Skeletal muscle satellite cell (primary cell): ENCODE data around the gene KRT38.

Source experiments
- H3K27me3 ChIP-seq: 2 replicates; pipeline ENCODE4 v1.7.0; 2013; ENCODE audit warnings: low read length; ENCODE audit not compliant: control insufficient read depth, insufficient read depth
- H3K36me3 ChIP-seq: 2 replicates; pipeline ENCODE4 v1.7.0; 2013; ENCODE audit warnings: mild to moderate bottlenecking, control low read depth, low read length; ENCODE audit not compliant: insufficient read depth
- H3K4me1 ChIP-seq: 2 replicates; pipeline ENCODE4 v1.7.0; 2013; ENCODE audit warnings: low read length; ENCODE audit not compliant: control insufficient read depth, insufficient read depth
- H3K4me2 ChIP-seq: 2 replicates; pipeline ENCODE4 v1.7.0; 2013; ENCODE audit warnings: mild to moderate bottlenecking, low read length
- H3K4me3 ChIP-seq: 2 replicates; pipeline ENCODE4 v1.7.0; 2013; ENCODE audit warnings: low read length
- H3K9ac ChIP-seq: 2 replicates; pipeline ENCODE4 v1.7.0; 2013; ENCODE audit warnings: mild to moderate bottlenecking, low read depth, low read length, moderate library complexity
- H3K9me3 ChIP-seq: replicated peaks from 2 replicates; pipeline ENCODE4 v1.7.0; 2013; ENCODE audit warnings: mild to moderate bottlenecking, control low read depth, low read length
- small RNA-seq: library from RNA; depleted of rRNA; stranded (forward); fragments of <200 nt; gene quantifications from one replicate; pipeline ENCODE3, GENCODE V24; 2012

Gene KRT38

GRCh38 chr17:41393294-41393693 lies 47.5 kb downstream of the KRT38 start:
- Histone ChIP-seq H3K9ac (no peak overlapping the region), H3K36me3 (no peaks in the 10 kb centered on the region), H3K4me1 (peaks cover 15% of the 10 kb centered on the region), H3K4me2 (no peak overlapping the region), H3K27me3 (peaks cover 4% of the 10 kb centered on the region), H3K9me3 (no peaks in the 10 kb centered on the region), H3K4me3 (no peak overlapping the region)

GRCh38 chr17:41392278-41392677 lies 48.5 kb downstream of the KRT38 start:
- Histone ChIP-seq H3K36me3 (no peaks in the 10 kb centered on the region), H3K9ac (no peak overlapping the region), H3K4me1 (peaks cover 15% of the 10 kb centered on the region), H3K9me3 (no peaks in the 10 kb centered on the region), H3K4me3 (no peak overlapping the region), H3K4me2 (no peak overlapping the region), H3K27me3 (no peaks in the 10 kb centered on the region)

- H3K9ac ChIP-seq: no peak overlapping the region
- no peaks in the 10 kb centered on the region for H3K36me3 ChIP-seq
- peaks cover 12% of the 10 kb centered on the region for H3K4me1 ChIP-seq
- H3K27me3 ChIP-seq: no peaks in the 10 kb centered on the region
- H3K4me3 ChIP-seq: no peak overlapping the region
- no peak overlapping the region for H3K4me2 ChIP-seq
- no peaks in the 10 kb centered on the region for H3K9me3 ChIP-seq
Observed at GRCh38 chr17:41391535-41391934, 49.2 kb downstream of the KRT38 start.

- Histone ChIP-seq H3K4me3 (no peak overlapping the region), H3K9me3 (no peaks in the 10 kb centered on the region), H3K9ac (no peak overlapping the region), H3K27me3 (no peaks in the 10 kb centered on the region), H3K4me2 (no peak overlapping the region), H3K36me3 (no peaks in the 10 kb centered on the region), H3K4me1 (peaks cover 12% of the 10 kb centered on the region)
Observed at GRCh38 chr17:41390411-41390938, 50.3 kb downstream of the KRT38 start.

GRCh38 chr17:41387670-41388069 lies 53.1 kb downstream of the KRT38 start:
- Histone ChIP-seq H3K4me2 (no peak overlapping the region), H3K9me3 (no peaks in the 10 kb centered on the region), H3K4me3 (no peak overlapping the region), H3K9ac (no peak overlapping the region), H3K36me3 (no peaks in the 10 kb centered on the region), H3K27me3 (no peaks in the 10 kb centered on the region), H3K4me1 (peaks cover 10% of the 10 kb centered on the region)

- Histone ChIP-seq H3K27me3 (no peaks in the 10 kb centered on the region), H3K4me2 (no peak overlapping the region), H3K4me3 (no peak overlapping the region), H3K4me1 (peaks cover 16% of the 10 kb centered on the region), H3K9me3 (no peaks in the 10 kb centered on the region), H3K9ac (no peak overlapping the region), H3K36me3 (no peaks in the 10 kb centered on the region)
Observed at GRCh38 chr17:41386227-41386626, 54.6 kb downstream of the KRT38 start.

Small RNA genes within 50 kb of the gene (small RNA-seq; reads per million reads assigned to genes)
- gene RNU2-32P: 18.3 reads per million, percentile 93 among the genes with 10 or more reads in this experiment
